HK-2 (cell line): Measurements from ENCODE around the gene PSRC1.
A peak's percentile ranks its signal among the peaks of the same experiment; 100 is the strongest.
"Not testable (repeated sequence)": the region's sequence is repeated elsewhere in the genome, so short reads cannot be mapped to it uniquely, and the experiment has no call there.

ENCODE experiments used
- DNase-seq: peaks from one replicate; pipeline ENCODE4 v3.0.0-alpha.2; 2018; ENCODE audit not compliant: unreplicated experiment

Gene PSRC1

GRCh38 chr1:109295712-109296415, 12.9 kb upstream of the PSRC1 start:
- DNase-seq: no peak

GRCh38 chr1:109294481-109294880, 11.5 kb upstream of the PSRC1 start:
- DNase-seq: no peak

- DNase-seq: no peak
These were observed 10.1 kb upstream of the PSRC1 start for GRCh38 chr1:109293026-109293425.

- DNase-seq: no peak
These were observed 9.4 kb upstream of the PSRC1 start for GRCh38 chr1:109292364-109292763.

- DNase-seq: no peak
These were observed 8.1 kb upstream of the PSRC1 start for GRCh38 chr1:109290998-109291397.

- DNase-seq: no peak
These were observed 7.2 kb upstream of the PSRC1 start for GRCh38 chr1:109290137-109290536.

GRCh38 chr1:109286762-109287161, 3.8 kb upstream of the PSRC1 start:
- DNase-seq: not testable (repeated sequence)

- DNase-seq: no peak
These were observed 1.0 kb upstream of the PSRC1 start for GRCh38 chr1:109283748-109284600.

- no peak for DNase-seq
These were observed 421 bp downstream of the PSRC1 start for GRCh38 chr1:109282497-109282951.

- DNase-seq: no peak
These were observed 1.1 kb downstream of the PSRC1 start for GRCh38 chr1:109281680-109282496.

- no peak for DNase-seq
These were observed 2.1 kb downstream of the PSRC1 start for GRCh38 chr1:109280862-109281261.

GRCh38 chr1:109279615-109280278, 3.2 kb downstream of the PSRC1 start:
- DNase-seq: no peak

- peak; percentile 76 for DNase-seq
These were observed 5.3 kb downstream of the PSRC1 start for GRCh38 chr1:109277434-109278204.

- no peak for DNase-seq
These were observed 7.1 kb downstream of the PSRC1 start for GRCh38 chr1:109275706-109276345.

GRCh38 chr1:109274533-109275476, 8.1 kb downstream of the PSRC1 start:
- peak; percentile 65 for DNase-seq

GRCh38 chr1:109273570-109274288, 9.2 kb downstream of the PSRC1 start:
- no peak for DNase-seq

- no peak for DNase-seq
These were observed 10.0 kb downstream of the PSRC1 start for GRCh38 chr1:109272831-109273547.
